ENCODE data around the gene TMEM253. TPM values are rescaled to one million over a fixed set of nuclear protein-coding genes. Genes with fewer than 3 reads are reported as not detected.

The TMEM253 gene
- total RNA-seq, 4 donors from 2014 or later = 0.95 to 1.5 TPM; not detected in 2

DNA sequence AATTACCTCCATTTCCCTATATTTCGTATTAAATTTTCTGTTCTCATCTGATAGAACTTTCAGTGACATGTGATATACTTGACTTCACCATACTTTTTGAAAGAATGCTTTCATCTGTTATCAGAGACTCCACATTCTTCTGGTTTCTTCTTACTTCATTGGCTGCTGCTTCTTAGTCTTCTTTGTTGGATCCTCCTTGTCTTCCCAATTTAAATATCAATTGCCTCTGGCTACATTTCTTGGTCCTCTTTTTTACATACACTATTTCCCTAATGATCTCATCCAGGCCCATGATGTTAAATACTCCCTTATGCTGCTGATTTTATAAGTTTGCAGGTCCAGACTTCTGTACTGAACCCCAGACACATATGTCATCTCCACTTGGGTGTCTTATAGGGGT lies 33.0 kb downstream of the TMEM253 start:
- no peaks in the 10 kb centered on the region for H3K36me3 ChIP-seq
- 50 to 60% methylated on average over 1 of the region's 1 CpG for WGBS, 2 donors

DNA sequence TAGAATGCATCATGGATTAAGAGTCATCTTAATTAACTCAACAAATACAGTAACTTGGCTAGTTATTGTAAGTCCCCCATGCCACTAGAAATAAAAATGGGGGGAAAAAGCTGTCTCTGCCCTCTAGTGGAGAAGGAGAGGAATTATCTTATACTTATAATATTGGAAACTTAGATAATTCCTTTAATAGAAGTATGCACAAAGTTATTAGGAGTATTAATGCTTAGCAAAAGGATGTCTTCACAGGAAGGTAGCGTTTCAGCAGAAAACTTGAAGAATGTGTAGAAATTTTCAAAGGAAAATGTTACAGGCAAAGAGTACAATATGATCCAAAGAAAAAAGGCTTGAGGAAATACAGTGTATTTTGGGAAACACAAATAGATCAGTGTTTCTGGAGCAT lies 35.2 kb downstream of the TMEM253 start:
- Histone ChIP-seq H3K4me3 (no peak overlapping the region), H3K4me1 (no peaks in the 10 kb centered on the region), H3K27ac (no peak overlapping the region), H3K9me3 (no peaks in the 10 kb centered on the region), H3K27me3 (no peaks in the 10 kb centered on the region), H3K36me3 (no peaks in the 10 kb centered on the region)
- no peak for TF ChIP-seq POLR2A (IDR thresholded peaks at IDR 0.05)
- TF ChIP-seq, protein P1, sequence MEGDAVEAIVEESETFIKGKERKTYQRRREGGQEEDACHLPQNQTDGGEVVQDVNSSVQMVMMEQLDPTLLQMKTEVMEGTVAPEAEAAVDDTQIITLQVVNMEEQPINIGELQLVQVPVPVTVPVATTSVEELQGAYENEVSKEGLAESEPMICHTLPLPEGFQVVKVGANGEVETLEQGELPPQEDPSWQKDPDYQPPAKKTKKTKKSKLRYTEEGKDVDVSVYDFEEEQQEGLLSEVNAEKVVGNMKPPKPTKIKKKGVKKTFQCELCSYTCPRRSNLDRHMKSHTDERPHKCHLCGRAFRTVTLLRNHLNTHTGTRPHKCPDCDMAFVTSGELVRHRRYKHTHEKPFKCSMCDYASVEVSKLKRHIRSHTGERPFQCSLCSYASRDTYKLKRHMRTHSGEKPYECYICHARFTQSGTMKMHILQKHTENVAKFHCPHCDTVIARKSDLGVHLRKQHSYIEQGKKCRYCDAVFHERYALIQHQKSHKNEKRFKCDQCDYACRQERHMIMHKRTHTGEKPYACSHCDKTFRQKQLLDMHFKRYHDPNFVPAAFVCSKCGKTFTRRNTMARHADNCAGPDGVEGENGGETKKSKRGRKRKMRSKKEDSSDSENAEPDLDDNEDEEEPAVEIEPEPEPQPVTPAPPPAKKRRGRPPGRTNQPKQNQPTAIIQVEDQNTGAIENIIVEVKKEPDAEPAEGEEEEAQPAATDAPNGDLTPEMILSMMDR (IDR thresholded peaks at IDR 0.05) = peak; percentile 24 to 62 (median 44)
- no peak for DNase-seq
- intact Hi-C loops (cut with DNase I) = no loop called here
- WGBS, 2 donors = 6 to 17% methylated on average over 1 of the region's 1 CpG

More for the DNA sequence above, 33.0 kb downstream of the TMEM253 start:
- Histone ChIP-seq H3K27ac (no peak overlapping the region), H3K27me3 (no peaks in the 10 kb centered on the region), H3K4me1 (no peaks in the 10 kb centered on the region), H3K9me3 (no peaks in the 10 kb centered on the region), H3K4me3 (no peak overlapping the region)
- no peak for DNase-seq
- no peak for TF ChIP-seq POLR2A (IDR thresholded peaks at IDR 0.05)
- TF ChIP-seq, protein P1 (IDR thresholded peaks at IDR 0.05) = no peak
- intact Hi-C loops (cut with DNase I) = no loop called here

DNA sequence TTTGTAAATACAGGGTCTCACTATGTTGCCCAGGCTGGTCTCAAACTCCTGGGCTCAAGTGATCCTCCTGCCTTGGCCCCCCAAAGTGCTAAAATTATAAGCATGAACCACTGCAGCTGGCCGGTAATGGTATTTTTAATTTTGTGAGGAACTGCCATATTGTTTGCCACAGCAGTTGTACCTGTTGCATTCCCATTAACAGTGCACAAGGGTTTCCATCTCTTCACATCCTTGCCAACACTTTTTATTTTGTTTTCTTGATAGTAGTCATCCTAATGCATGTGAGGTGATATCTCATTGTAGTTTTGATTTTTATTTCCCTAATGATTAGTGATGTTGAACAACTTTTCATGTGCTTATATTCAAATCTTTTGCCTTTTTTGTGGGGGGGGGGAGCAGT lies 41.5 kb downstream of the TMEM253 start:
- 85 to 96% methylated on average over 1 of the region's 1 CpG for WGBS, 2 donors
- peaks cover 0 to 4% (median 0%) of the 10 kb centered on the region in 4 donors for H3K27me3 ChIP-seq
- no peak overlapping the region for H3K4me3 ChIP-seq
- TF ChIP-seq, protein P1 (IDR thresholded peaks at IDR 0.05) = no peak
- no peak for TF ChIP-seq POLR2A (IDR thresholded peaks at IDR 0.05)
- no peaks in the 10 kb centered on the region for H3K4me1 ChIP-seq
- peaks cover 0 to 9% (median 8%) of the 10 kb centered on the region in 3 donors for H3K9me3 ChIP-seq
- no peak for DNase-seq
- no peaks in the 10 kb centered on the region for H3K36me3 ChIP-seq
- no peak overlapping the region for H3K27ac ChIP-seq
- intact Hi-C loops (cut with DNase I) = no loop called here

DNA sequence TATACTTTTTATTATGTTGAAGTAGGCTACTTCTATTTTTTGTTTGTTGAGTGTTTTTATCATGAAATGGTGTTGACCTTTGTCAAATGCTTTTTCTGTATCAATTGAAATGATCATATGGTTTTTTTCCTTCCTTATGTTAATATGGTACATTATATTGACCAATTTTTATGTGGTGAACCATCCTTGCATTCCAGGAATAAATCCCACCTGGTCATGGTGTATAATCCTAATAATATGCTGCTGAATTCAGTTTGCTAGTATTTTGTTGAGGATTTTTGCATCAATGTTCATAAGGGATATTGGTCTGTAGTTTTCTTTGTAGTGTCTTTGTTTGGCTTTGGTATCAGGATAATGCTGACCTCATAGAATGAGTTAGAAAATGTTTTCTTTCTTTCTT lies 44.6 kb downstream of the TMEM253 start:
- Histone ChIP-seq H3K27me3 (peaks cover 0 to 4% (median 0%) of the 10 kb centered on the region in 4 donors), H3K27ac (no peak overlapping the region), H3K4me3 (no peak overlapping the region), H3K36me3 (no peaks in the 10 kb centered on the region), H3K9me3 (peaks cover 0 to 9% (median 8%) of the 10 kb centered on the region in 3 donors), H3K4me1 (no peaks in the 10 kb centered on the region)
- TF ChIP-seq, protein P1 (IDR thresholded peaks at IDR 0.05) = no peak
- TF ChIP-seq POLR2A (IDR thresholded peaks at IDR 0.05) = no peak
- DNase-seq = no peak
- intact Hi-C loops (cut with DNase I) = no loop called here

DNA sequence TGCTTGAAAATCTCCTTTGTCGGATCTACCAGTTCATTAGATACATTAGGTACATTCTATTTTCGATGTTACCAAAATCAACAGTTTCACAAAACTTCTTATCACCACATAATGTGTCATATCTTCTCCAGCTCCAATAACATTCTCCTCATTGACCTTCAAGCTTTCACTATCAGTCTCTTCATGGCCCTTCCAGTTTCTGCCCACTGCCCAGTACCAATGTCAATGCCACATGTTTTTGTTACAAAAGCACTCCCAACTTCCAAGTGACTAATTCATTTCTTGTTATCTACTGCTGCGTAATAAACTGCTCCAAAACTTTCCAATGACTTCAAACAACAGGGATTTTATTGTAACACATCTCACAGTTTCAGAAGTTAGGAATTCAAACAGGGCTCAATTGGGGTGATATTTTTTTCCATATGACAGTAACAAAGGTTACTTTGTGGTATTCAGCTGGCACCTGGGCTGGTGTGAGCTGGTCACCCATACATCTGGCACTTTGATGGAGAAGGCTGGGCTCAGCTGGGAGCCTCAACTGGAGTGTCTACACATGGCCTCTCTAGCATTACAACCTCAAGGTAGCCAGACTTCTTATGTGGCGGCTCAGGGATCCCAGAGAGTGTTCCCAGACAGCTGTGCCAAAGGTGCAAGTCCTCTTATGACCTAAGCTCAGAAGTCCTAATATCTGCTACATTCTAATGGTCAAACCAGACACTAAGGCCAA lies 48.9 kb downstream of the TMEM253 start:
- 85% methylated on average over 3 to 4 of the region's 4 CpGs for WGBS, 2 donors
- Histone ChIP-seq H3K4me1 (no peaks in the 10 kb centered on the region), H3K9me3 (peaks cover 0 to 9% (median 8%) of the 10 kb centered on the region in 3 donors), H3K27me3 (no peaks in the 10 kb centered on the region), H3K27ac (no peak overlapping the region), H3K4me3 (no peak overlapping the region), H3K36me3 (no peaks in the 10 kb centered on the region)
- no peak for DNase-seq
- intact Hi-C loops (cut with DNase I) = no loop called here
- TF ChIP-seq, protein P1 (IDR thresholded peaks at IDR 0.05) = no peak
- no peak for TF ChIP-seq POLR2A (IDR thresholded peaks at IDR 0.05)

Small RNAs within 50 kb of the gene (small RNA-seq; reads per million reads assigned to genes)
- 0 reads per million in 4 donors for gene RNU6-252P

Other genes starting within 250 kb of the TMEM253 start
- gene RNASE3, start 209.7 kb upstream of the TMEM253 start, total RNA-seq = not detected
- gene RNASE2, start 145.6 kb upstream of the TMEM253 start, total RNA-seq = 1 to 10 TPM in 1 of 4 donors, under 1 TPM in 2, not detected in 1; 0.44 to 1.3 (median 0.44) TPM
- 10 to 100 TPM; 53.6 to 74.6 (median 68.5) TPM for gene METTL17, start 111.1 kb upstream of the TMEM253 start, total RNA-seq
- gene SLC39A2, start 101.8 kb upstream of the TMEM253 start, total RNA-seq = 10 to 100 TPM in 3 of 4 donors, 1 to 10 TPM in 1; 8.6 to 23.2 (median 14.9) TPM
- gene NDRG2, start 76.0 kb upstream of the TMEM253 start, total RNA-seq = 100 to 1,000 TPM in 3 of 4 donors, 10 to 100 TPM in 1; 96.3 to 209 (median 142) TPM
- gene TPPP2, start 70.8 kb upstream of the TMEM253 start, total RNA-seq = not detected
- not detected for gene RNASE13, start 66.3 kb upstream of the TMEM253 start, total RNA-seq
- 10 to 100 TPM in 1 of 4 donors, 1 to 10 TPM in 1, under 1 TPM in 1, not detected in 1; 0.97 to 13.3 (median 1.1) TPM for gene RNASE7, start 58.7 kb upstream of the TMEM253 start, total RNA-seq
- gene RNASE8, start 43.2 kb upstream of the TMEM253 start, total RNA-seq = not detected
- 10 to 100 TPM in 1 of 4 donors, 1 to 10 TPM in 3; 1.3 to 10.3 (median 3.6) TPM for gene ARHGEF40, start 30.8 kb upstream of the TMEM253 start, total RNA-seq
- 10 to 100 TPM; 47.1 to 68.3 (median 61.3) TPM for gene ZNF219, start 2.4 kb upstream of the TMEM253 start, total RNA-seq
- gene OR5AU1, start 55.0 kb downstream of the TMEM253 start, total RNA-seq = not detected
- gene HNRNPC, start 168.4 kb downstream of the TMEM253 start, total RNA-seq = 100 to 1,000 TPM; 252 to 651 (median 476) TPM
- not detected for gene RPGRIP1, start 179.0 kb downstream of the TMEM253 start, total RNA-seq

Measured in esophagus squamous epithelium (tissue), 5 donors.